ENCODE data around the gene CAPN2. TPM values are rescaled to one million over a fixed set of nuclear protein-coding genes. Genes with fewer than 3 reads are reported as not detected.

The CAPN2 gene
- total and polyA plus RNA-seq, 2 donors (not counting 1 experiment from before 2014, with no cell fraction given), result 63.9 to 79.6 TPM

DNA sequence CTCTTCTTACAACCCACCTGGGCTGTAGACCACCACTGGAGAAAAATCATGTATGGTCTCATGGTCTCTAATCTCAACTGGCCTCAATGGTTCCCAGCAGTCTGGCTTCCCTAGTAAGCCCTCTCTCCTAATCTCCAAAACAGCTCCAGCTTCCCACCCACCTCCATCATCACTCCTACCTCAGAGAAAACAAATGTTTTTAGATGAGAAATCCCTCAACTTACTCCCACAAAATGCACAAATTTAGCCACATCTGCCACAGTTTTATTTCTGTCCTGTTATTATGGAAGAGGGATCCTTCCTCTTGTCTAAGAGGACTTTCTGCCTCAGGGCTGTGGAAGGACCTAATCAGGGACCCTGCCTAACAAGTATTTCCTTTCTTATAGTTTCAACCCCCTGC, 101.3 kb downstream of the CAPN2 start:
- Histone ChIP-seq H4K20me1 (ENCODE audit: control insufficient read depth, insufficient read depth, low read length, poor library complexity, severe bottlenecking) (peaks cover 11% of the 10 kb centered on the region), H3K9ac (ENCODE audit: low read length) (no peak overlapping the region), H3K27me3 (replicated peaks in 1 of 4; ENCODE audit: control extremely low read depth in 1 of 4, control insufficient read depth in 3 of 4, insufficient read depth in 4 of 4, low read length in 3 of 4) (no peaks in the 10 kb centered on the region), H3K79me2 (ENCODE audit: control insufficient read depth, insufficient read depth, low read length) (peaks cover 19% of the 10 kb centered on the region), H3K4me3 (ENCODE audit: control extremely low read depth in 1 of 5, extremely low read depth in 1 of 5, insufficient read depth in 1 of 5, low read depth in 2 of 5, low read length in 4 of 5) (no peak overlapping the region), H3K4me1 (ENCODE audit: control insufficient read depth in 2 of 2, insufficient read depth in 2 of 2, low read length in 2 of 2) (no peaks in the 10 kb centered on the region), H3K27ac (ENCODE audit: low read length in 2 of 2) (peak overlapping the region in 1 of 2 donors; percentile 2), H3K36me3 (replicated peaks in 1 of 2; ENCODE audit: control extremely low read depth in 1 of 2, control insufficient read depth in 1 of 2, extremely low read depth in 1 of 2, insufficient read depth in 2 of 2, low read length in 1 of 2) (peaks cover 13 to 21% of the 10 kb centered on the region in 2 experiments), H3K4me2 (replicated peaks; ENCODE audit: low read depth, low read length, poor library complexity, severe bottlenecking) (no peak overlapping the region), H3K9me3 (ENCODE audit: control extremely low read depth in 1 of 3, control insufficient read depth in 2 of 3, insufficient read depth in 1 of 3, low read length in 2 of 3) (no peaks in the 10 kb centered on the region), H2AFZ (ENCODE audit: insufficient read depth, low read depth, low read length, poor library complexity, severe bottlenecking) (no peak overlapping the region)
- CTCF ChIA-PET, result interaction anchor here (0.6 to 4.3 kb wide), 5 partner anchors 8 to 1026 kb away, joined by 3 to 40 read pairs (median 12); no protein-coding TSS in a partner anchor
- no peak for DNase-seq
- H3K4me3 Mint-ChIP-seq, result no peak overlapping the region
- intact Hi-C loops (cut with micrococcal nuclease), result loop anchor here (5.0 kb wide), 1 partner anchor 34 kb away; the partner anchor contains the start of gene TP53BP2
- no peaks in the 10 kb centered on the region for H3K9me3 Mint-ChIP-seq (ENCODE audit: insufficient read depth)
- POLR2A ChIA-PET, result no interaction called here
- H3K27me3 Mint-ChIP-seq, result no peaks in the 10 kb centered on the region
- TF ChIP-seq EZH2 (IDR thresholded peaks at IDR 0.05; ENCODE audit: borderline replicate concordance, insufficient read depth, low read depth, low read length, poor library complexity, severe bottlenecking) (no peak), CTCF (IDR thresholded peaks at IDR 0.05) (no peak)
- no peak overlapping the region for H3K27ac Mint-ChIP-seq
- peaks cover 9% of the 10 kb centered on the region for H3K4me1 Mint-ChIP-seq
- ATAC-seq (ENCODE audit: low read depth), result no peak

DNA sequence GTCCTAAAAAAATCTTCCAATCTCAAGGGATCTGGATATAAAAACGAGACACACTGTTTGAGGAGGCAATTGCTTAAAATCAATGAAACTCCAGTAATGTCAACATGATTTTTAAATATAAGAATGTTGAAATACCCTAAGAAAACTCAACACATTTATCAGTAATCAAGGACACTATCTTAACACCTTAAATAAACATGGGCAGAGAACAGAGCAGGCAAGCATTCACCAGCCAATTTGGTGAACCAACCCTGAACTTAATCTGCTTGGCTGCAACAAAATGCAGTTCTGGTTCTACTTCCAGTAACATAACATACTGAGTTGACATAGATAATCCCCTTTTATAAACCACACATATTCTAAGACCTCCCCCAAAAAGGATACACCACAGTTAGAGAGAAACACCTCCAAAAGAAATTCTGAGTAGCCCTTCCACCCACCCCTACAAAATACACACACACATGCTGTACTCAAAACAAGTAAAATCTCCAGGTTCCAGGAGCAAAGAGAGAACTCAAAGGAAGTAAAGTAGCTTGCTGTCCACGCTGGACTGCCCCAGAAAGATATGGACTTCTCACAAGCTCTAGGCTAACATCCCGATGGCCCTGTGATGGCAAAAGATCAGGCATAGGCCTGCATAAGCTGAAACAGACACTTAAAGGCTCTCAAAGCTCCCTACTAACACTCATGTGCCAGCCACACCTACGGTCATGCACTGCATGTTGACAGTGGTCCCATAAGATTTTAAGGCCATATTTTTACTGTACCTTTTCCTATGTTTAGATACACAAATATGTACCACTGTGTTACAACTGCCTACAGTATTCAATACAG, 102.9 kb downstream of the CAPN2 start:
- H3K79me2 ChIP-seq (ENCODE audit: control insufficient read depth, insufficient read depth, low read length), result peaks cover 22% of the 10 kb centered on the region
- Mint-ChIP-seq H3K9me3 (ENCODE audit: insufficient read depth) (no peaks in the 10 kb centered on the region), H3K27ac (no peak overlapping the region), H3K4me1 (peaks cover 9% of the 10 kb centered on the region), H3K4me3 (no peak overlapping the region), H3K27me3 (no peaks in the 10 kb centered on the region)
- intact Hi-C loops (cut with micrococcal nuclease), result no loop called here
- H3K9me3 ChIP-seq (ENCODE audit: control extremely low read depth in 1 of 3, control insufficient read depth in 2 of 3, insufficient read depth in 1 of 3, low read length in 2 of 3), result no peaks in the 10 kb centered on the region
- no peak for ATAC-seq (ENCODE audit: low read depth)
- no peak for TF ChIP-seq CTCF (IDR thresholded peaks at IDR 0.05)
- H3K27ac ChIP-seq (ENCODE audit: low read length in 2 of 2), result no peak overlapping the region
- no peak overlapping the region for H3K9ac ChIP-seq (ENCODE audit: low read length)
- no peak overlapping the region for H3K4me2 ChIP-seq (replicated peaks; ENCODE audit: low read depth, low read length, poor library complexity, severe bottlenecking)
- DNase-seq, result no peak
- H3K36me3 ChIP-seq (replicated peaks in 1 of 2; ENCODE audit: control extremely low read depth in 1 of 2, control insufficient read depth in 1 of 2, extremely low read depth in 1 of 2, insufficient read depth in 2 of 2, low read length in 1 of 2), result peaks cover 15 to 30% of the 10 kb centered on the region in 2 experiments
- no peak overlapping the region for H3K4me3 ChIP-seq (ENCODE audit: control extremely low read depth in 1 of 5, extremely low read depth in 1 of 5, insufficient read depth in 1 of 5, low read depth in 2 of 5, low read length in 4 of 5)
- 96% methylated on average over 2 of the region's 4 CpGs for WGBS (ENCODE audit: insufficient coverage)
- peaks cover 11% of the 10 kb centered on the region for H4K20me1 ChIP-seq (ENCODE audit: control insufficient read depth, insufficient read depth, low read length, poor library complexity, severe bottlenecking)
- ChIA-PET POLR2A (no interaction called here), CTCF (no interaction called here)
- H3K4me1 ChIP-seq (ENCODE audit: control insufficient read depth in 2 of 2, insufficient read depth in 2 of 2, low read length in 2 of 2), result no peaks in the 10 kb centered on the region
- no peak overlapping the region for H2AFZ ChIP-seq (ENCODE audit: insufficient read depth, low read depth, low read length, poor library complexity, severe bottlenecking)
- H3K27me3 ChIP-seq (replicated peaks in 1 of 4; ENCODE audit: control extremely low read depth in 1 of 4, control insufficient read depth in 3 of 4, insufficient read depth in 4 of 4, low read length in 3 of 4), result no peaks in the 10 kb centered on the region
